ENCODE data around the gene PDCD1. TPM values are rescaled to one million over a fixed set of nuclear protein-coding genes. Genes with fewer than 3 reads are reported as not detected.

The PDCD1 gene
- total and polyA plus RNA-seq, 2 of the 8 experiments (the other 6 are each of a cell fraction or from before 2014, with no cell fraction given): 0.48 to 1.1 TPM

DNA sequence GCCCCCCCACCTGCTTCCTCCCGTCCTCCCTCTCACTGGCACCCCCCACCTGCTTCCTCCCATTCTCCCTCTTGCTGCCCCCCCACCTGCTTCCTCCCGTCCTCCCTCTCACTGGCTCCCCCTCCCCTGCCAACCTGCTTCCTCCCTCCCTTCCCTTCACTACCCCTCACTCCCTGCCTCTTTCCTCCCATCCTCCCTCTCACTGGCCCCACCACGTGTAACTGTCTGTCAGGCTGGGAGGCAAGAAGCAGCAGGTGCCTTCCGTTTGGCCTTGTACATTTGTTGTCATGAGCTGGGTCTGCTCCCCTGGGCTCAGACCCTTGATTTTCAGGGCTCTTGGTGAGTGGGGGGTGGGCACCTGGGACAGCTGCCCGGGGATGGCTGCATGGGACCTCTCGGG lies 29.9 kb upstream of the PDCD1 start:
- WGBS, 2 experiments (ENCODE audit: extremely low coverage in 1 of 2, insufficient coverage in 1 of 2, insufficient read length in 1 of 2, insufficient replicate concordance in 2 of 2, low coverage in 1 of 2, low lambda C conversion rate in 2 of 2, missing lambda C conversion rate in 1 of 2): 65% methylated on average over 4 of the region's 6 CpGs; no CpG with 5 or more reads in 1 of the 2 experiments
- Histone ChIP-seq H4K20me1 (replicated peaks in 1 of 2; ENCODE audit: control insufficient read depth in 1 of 2, insufficient read depth in 2 of 2, low read length in 2 of 2) (no peaks in the 10 kb centered on the region), H4K5ac (ENCODE audit: insufficient read length, low read depth, low read length) (no peak overlapping the region), H3K4me3 (ENCODE audit: extremely low read depth in 1 of 4, insufficient read depth in 2 of 4, low read depth in 3 of 4, low read length in 4 of 4) (no peak overlapping the region), H2BK5ac (ENCODE audit: low read depth, low read length) (no peak overlapping the region), H2BK12ac (ENCODE audit: low read depth, low read length) (no peak overlapping the region), H3K56ac (replicated peaks; ENCODE audit: insufficient read length, low read depth, low read length) (no peak overlapping the region), H3K79me2 (ENCODE audit: control insufficient read depth in 1 of 2, insufficient read depth in 2 of 2, low read length in 2 of 2) (no peaks in the 10 kb centered on the region), H3K23me2 (ENCODE audit: low read depth, low read length) (no peaks in the 10 kb centered on the region), H2BK120ac (replicated peaks; ENCODE audit: low read depth, low read length) (no peak overlapping the region), H2BK15ac (ENCODE audit: low read length) (0 out of 2 replicates have a peak overlapping the region, but pooled peaks have one; percentile 29), H3K4ac (replicated peaks; ENCODE audit: insufficient read length, low read depth, low read length) (no peak overlapping the region), H3K27ac (ENCODE audit: low read depth, low read length) (no peak overlapping the region), H4K91ac (replicated peaks; ENCODE audit: insufficient read length, low read length) (no peak overlapping the region), H3K36me3 (ENCODE audit: control insufficient read depth in 2 of 4, insufficient read depth in 4 of 4, low read length in 3 of 4) (no peaks in the 10 kb centered on the region), H3K27me3 (replicated peaks in 1 of 4; ENCODE audit: control insufficient read depth in 3 of 4, extremely low read depth in 1 of 4, insufficient read depth in 3 of 4, low read length in 3 of 4) (no peaks in the 10 kb centered on the region), H3K79me1 (ENCODE audit: low read depth, low read length) (no peaks in the 10 kb centered on the region), H2AFZ (ENCODE audit: low read length) (no peak overlapping the region), H2BK20ac (ENCODE audit: low read length) (no peak overlapping the region), H2AK5ac (ENCODE audit: low read depth, low read length) (no peak overlapping the region), H3K23ac (ENCODE audit: insufficient read length) (no peak overlapping the region), H3K9me3 (ENCODE audit: insufficient read depth in 2 of 2, low read depth in 1 of 2, low read length in 1 of 2) (peaks cover 0 to 4% of the 10 kb centered on the region in 2 experiments; a peak in 1 of 4 replicates), H4K8ac (ENCODE audit: extremely low read depth, insufficient read depth, low read length) (no peak overlapping the region), H3K4me1 (replicated peaks in 1 of 4; ENCODE audit: control insufficient read depth in 3 of 4, insufficient read depth in 4 of 4, low read length in 3 of 4) (peaks cover 0 to 5% (median 2%) of the 10 kb centered on the region in 4 experiments; a peak in 5 of 7 replicates), H3K4me2 (ENCODE audit: insufficient read depth in 1 of 2, low read depth in 2 of 2, low read length in 2 of 2) (no peak overlapping the region), H3K14ac (ENCODE audit: insufficient read length) (no peak overlapping the region), H3K9ac (replicated peaks in 1 of 4; ENCODE audit: extremely low read depth in 1 of 4, low read depth in 3 of 4, low read length in 3 of 4) (no peak overlapping the region), H3K18ac (ENCODE audit: extremely low read depth, low read length) (no peak overlapping the region)
- DNase-seq (ENCODE audit: low read depth in 1 of 2, low spot score in 2 of 2) (no peak), FAIRE-seq (no peak)
- CTCF ChIA-PET (ENCODE audit: partially characterized antibody): no interaction called here
- POLR2A ChIA-PET (ENCODE audit: partially characterized antibody): no interaction called here
- no peak for TF ChIP-seq SUZ12 (IDR thresholded peaks at IDR 0.05; ENCODE audit: low read length)
- no peak for TF ChIP-seq EGR1 (IDR thresholded peaks at IDR 0.05; ENCODE audit: borderline replicate concordance, low read depth, low read length)
- TF ChIP-seq USF2 (IDR thresholded peaks at IDR 0.05; ENCODE audit: low read length): no peak
- TF ChIP-seq GABPA (IDR thresholded peaks at IDR 0.05; ENCODE audit: borderline replicate concordance, insufficient read depth, low read length): no peak
- no peak for TF ChIP-seq SIRT6 (IDR thresholded peaks at IDR 0.05; ENCODE audit: low read length)
- no peak for TF ChIP-seq EZH2 (IDR thresholded peaks at IDR 0.05; ENCODE audit: low read depth, low read length, severe bottlenecking)
- TF ChIP-seq RNF2 (IDR thresholded peaks at IDR 0.05; ENCODE audit: borderline replicate concordance, low read depth, low read length, missing control alignments, poor library complexity, severe bottlenecking): no peak
- no peak for TF ChIP-seq TAF7 (optimal IDR thresholded peaks at IDR 0.05; ENCODE audit: borderline replicate concordance, low read depth, low read length)
- no peak for TF ChIP-seq KDM4A (IDR thresholded peaks at IDR 0.05; ENCODE audit: low read depth, low read length, severe bottlenecking)
- TF ChIP-seq CREB1 (IDR thresholded peaks at IDR 0.05): no peak
- no peak for TF ChIP-seq NANOG (IDR thresholded peaks at IDR 0.05; ENCODE audit: insufficient read depth, low read depth, low read length, poor library complexity, severe bottlenecking)
- TF ChIP-seq HDAC2 (IDR thresholded peaks at IDR 0.05; ENCODE audit: borderline replicate concordance in 1 of 2, low read depth in 2 of 2, low read length in 2 of 2): no peak

Measured in H1 (cell line).